ENCODE data around the gene BARHL1.

- TF ChIP-seq CTCF (IDR thresholded peaks at IDR 0.05) (no peak), POLR2AphosphoS5 (IDR thresholded peaks at IDR 0.05) (no peak), EP300 (IDR thresholded peaks at IDR 0.05) (no peak)
Observed at GRCh38 chr9:132571806-132572600, 10.4 kb upstream of the BARHL1 start.

Measured in upper lobe of left lung (tissue), 4 donors.